Measurements from ENCODE around the gene GOLGA6L1. TPM values are rescaled to one million over a fixed set of nuclear protein-coding genes. Genes with fewer than 3 reads are reported as not detected.
"Not testable (repeated sequence)": the region's sequence is repeated elsewhere in the genome, so short reads cannot be mapped to it uniquely, and the experiment has no call there.

Gene GOLGA6L1, protein sequence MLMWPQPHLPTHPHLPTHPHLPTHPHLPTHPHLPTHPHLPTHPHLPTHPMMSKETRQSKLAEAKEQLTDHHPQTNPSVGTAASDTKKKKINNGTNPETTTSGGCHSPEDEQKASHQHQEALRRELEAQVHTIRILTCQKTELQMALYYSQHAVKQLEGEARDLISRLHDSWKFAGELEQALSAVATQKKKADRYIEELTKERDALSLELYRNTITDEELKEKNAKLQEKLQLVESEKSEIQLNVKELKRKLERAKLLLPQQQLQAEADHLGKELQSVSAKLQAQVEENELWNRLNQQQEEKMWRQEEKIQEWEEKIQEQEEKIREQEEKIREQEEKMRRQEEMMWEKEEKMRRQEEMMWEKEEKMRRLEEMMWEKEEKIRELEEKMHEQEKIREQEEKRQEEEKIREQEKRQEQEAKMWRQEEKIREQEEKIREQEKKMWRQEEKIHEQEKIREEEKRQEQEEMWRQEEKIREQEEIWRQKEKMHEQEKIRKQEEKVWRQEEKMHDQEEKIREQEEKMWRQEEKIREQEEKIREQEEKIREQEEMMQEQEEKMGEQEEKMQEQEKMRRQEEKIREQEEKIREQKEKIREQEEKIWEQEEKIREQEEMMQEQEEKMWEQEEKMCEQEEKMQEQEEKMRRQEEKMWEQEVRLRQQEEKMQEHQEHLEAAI
- not detected for polyA plus RNA-seq (ENCODE audit: insufficient read length in 3 of 3)

DNA sequence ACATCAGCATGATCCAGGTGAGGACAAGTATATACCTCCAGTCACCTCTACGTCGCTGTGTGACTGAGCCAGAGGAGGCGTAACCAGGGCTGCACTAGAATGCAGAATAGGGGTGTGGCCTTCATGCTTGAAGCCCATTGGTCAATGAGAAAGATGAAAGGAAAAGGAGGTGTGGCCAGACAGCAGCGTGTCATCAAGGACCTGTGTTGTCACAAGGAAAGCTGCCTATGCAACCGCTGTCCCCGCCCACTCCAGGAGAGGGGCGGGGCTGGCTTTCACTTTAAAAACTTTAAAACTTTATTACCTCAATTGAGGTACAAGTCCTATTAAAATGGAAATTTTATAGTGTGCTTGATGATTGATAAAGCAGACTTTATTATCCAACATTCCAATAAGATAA lies at the start of gene GOLGA6L1:
GOLGA6L1 (minus strand) TSS at position 101 of the 400 bp plus-strand sequence; CDS start at position 10, 91 bp downstream.
- DNase-seq (ENCODE audit: low read depth in 3 of 3, low spot score in 2 of 3) = not testable (repeated sequence)

DNA sequence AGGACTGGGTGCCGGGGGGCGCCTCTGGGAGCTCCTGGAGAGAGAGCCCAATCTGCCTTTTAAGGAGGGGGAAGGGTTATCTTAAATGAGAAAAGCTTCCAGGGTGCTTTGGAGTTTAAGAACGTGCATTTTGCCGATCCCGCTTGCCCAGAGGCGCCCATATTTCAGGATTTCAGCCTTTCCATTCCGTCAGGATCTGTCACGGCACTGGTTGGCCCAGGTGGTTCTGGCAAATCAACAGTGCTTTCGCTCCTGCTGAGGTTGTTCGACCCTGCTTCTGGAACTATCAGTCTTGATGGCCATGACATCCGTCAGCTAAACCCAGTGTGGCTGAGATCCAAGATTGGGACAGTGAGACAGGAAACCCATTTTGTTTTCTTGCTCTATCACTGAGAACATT lies 44.6 kb upstream of the GOLGA6L1 start:
- not testable (repeated sequence) for DNase-seq (ENCODE audit: low read depth in 3 of 3, low spot score in 2 of 3)

DNA sequence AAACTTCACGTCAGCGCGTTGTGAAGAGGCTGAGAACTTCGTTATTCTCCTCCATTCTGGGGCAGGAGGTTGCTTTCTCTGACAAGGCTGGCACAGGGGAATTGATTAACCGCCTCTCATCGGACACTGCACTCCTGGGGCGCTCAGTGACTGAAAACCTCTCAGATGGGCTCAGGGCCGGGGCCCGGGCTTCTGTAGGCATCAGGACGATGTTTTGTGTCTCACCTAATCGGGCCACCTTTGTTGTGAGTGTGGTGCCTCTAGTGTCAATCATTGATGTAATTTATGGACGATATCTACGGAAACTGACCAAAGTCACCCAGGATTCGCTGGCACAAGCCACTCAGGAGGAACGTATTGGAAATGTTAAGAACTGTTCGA lies 43.9 kb upstream of the GOLGA6L1 start:
- DNase-seq (ENCODE audit: low read depth in 3 of 3, low spot score in 2 of 3) = not testable (repeated sequence)

DNA sequence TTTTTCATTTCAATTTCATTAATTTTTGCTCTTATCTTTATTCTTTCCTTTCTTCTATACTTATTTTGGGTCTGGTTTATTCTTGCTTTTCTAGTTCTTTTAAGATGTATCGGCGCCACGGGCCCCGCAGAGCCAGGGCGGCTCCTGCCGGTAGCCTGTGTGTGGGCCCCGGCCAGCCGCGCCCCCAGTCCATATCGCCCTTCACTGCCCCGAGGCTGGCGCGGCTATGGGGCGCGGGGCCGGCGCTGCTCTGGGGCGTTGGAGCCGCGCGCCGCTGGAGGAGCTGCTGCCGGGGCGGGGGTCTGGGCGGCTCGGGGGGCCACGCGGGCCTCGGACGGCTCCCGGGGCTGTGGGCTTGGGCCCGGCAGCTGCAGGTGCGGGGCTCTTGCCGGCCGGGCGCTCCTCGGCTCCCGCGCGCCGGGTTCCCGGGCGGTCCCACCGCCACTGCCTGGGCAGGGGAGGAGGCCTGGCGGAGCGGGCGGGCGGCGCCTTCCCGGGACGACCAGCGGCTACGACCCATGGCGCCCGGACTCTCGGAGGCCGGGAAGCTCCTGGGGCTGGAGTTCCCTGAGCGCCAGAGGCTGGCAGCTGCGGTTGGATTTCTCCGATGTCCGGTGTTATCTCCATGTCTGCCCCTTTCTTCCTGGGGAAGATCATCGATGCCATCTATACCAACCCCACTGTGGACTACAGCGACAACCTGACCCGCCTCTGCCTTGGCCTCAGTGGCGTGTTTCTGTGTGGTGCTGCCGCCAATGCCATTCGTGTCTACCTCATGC lies 43.3 kb upstream of the GOLGA6L1 start:
- not testable (repeated sequence) for DNase-seq (ENCODE audit: low read depth in 3 of 3, low spot score in 2 of 3)

DNA sequence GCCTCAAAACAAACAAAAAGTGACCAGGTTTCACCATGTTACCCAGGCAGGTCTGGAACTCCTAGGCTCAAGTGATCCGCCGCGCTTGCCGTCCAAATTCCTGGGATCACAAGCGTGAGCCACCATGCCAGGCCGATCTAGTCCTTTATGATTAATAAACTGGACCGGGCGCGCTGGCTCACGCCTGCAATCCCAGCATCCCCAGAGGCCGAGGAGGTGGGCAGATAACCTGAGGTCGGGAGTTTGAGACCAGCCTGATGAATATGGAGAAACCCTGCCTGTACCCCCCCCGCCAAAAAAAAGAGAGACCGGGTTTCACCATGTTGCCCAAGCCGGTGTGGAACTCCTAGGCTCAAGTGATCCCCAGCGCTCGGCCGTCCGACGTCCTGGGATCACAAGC lies 40.1 kb upstream of the GOLGA6L1 start:
- DNase-seq (ENCODE audit: low read depth in 3 of 3, low spot score in 2 of 3) = not testable (repeated sequence)

DNA sequence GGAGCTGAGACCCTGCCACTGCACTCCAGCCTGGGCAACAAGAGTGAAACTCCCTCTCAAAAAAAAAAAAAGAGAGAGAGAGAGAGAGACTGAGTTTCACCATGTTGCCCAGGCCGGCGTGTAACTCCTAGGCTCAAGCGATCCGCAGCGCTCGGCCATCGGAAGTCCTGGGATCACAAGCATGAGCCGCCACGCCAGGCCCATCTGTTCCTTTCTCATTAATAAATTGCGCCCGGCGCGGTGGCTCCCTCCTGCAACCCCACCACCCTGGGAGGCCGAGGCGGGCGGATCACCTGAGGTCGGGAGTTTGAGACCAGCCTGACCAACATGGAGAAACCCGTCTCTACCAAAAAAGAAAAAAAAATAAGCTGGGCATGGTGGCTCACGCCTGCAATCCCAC lies 39.0 kb upstream of the GOLGA6L1 start:
- not testable (repeated sequence) for DNase-seq (ENCODE audit: low read depth in 3 of 3, low spot score in 2 of 3)

DNA sequence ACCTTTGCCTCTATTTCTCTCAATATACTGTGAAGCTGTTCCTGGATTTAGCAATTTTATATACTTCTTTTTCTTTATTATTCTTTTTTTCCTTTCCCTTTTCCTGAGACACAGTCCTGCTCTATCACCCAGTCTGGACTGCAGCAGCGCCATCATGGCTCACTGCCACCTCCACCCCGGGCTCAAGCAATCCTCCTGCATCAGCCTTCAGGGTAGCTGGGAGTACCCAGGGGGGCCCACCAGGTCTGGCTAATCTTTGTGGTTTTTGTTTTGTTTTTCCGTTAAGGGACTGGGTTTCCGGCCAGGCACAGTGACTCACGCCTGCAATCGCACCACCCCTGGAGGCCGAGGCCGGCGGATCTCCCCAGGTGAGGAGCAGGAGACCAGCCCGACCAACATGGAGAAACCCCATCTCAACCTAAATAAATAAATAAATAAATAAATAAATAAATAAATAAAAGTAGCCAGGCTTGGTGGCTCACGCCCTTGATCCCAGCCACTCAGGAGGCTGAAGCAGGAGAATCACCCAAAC lies 38.1 kb upstream of the GOLGA6L1 start:
- DNase-seq (ENCODE audit: low read depth in 3 of 3, low spot score in 2 of 3) = not testable (repeated sequence)

DNA sequence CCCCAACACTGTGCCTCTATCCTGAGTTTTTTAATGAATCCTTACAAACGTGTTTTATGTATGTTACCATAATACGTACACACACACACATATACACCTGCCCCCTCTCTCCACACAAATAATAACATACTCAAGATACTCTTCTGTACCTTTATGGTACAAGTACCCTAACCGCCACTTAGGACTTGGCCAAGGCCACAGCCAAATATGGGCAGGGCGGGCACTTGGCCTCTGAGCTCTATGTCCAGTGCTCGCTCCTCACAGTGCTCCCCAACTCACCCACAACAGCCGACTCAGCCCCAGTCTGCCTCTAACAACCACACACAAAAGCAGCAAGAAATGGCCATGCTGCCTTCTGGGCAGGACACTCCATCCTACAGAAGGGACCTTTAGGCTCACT lies 3.8 kb downstream of the GOLGA6L1 start:
- DNase-seq (ENCODE audit: low read depth in 3 of 3, low spot score in 2 of 3) = not testable (repeated sequence)

DNA sequence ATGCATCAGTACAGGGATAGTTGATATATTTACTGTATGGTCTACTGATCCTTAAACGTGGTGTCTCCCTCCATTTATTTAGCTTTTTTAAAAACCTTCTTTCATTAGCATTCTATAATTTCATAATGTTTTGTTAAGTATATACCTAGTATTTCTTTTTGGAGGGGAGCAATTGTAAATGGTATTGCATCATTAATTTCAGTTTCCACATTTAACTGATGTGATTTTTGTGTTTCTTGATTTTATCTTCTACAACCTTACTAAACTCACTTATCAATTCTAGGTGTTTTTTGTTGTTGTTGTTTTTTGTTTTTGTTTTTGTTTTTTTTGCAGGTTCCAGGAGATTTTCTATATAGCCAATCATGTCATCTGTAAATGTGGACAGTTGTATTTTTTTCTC lies 18.4 kb downstream of the GOLGA6L1 start:
- DNase-seq (ENCODE audit: low read depth in 3 of 3, low spot score in 2 of 3) = no peak

DNA sequence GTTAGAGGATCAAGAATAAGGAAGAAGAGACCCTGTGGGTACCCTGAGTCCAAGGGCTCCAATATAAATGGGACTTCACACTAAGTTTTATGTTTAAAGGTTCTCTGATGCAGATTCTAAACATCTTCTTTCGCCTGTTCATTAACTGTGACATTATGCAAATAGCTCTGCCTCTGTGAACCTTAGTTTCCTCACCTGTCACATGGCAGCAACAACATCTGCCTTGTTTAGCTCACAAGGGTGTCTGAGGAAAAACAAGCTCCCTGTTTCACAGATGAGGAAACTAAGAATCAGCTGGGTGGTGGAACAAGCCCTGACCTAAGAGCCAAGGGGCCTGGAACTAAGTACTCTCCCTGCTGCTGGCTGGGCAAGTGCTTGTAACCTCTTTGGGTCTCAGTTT lies 40.8 kb downstream of the GOLGA6L1 start:
- no peak for DNase-seq (ENCODE audit: low read depth in 3 of 3, low spot score in 2 of 3)

DNA sequence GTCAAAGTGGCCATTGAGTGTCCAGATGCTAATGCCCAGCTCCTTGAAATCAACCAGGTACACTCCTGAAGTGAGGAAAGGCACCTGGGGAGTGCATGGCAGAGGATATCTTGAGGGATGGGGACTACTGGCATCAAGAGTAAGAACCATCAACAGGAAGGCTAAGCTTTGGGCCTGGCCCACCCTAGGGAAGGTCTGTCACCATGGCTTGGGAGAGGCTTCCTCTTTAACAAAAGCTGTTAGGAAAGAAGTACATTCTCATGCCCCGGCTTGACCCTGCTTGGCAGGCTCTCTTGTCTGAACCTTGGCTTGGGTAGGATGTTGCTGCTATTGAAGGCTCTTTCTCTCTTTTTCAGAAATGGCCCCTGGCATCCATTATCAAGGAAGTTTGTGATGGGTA lies 53.5 kb downstream of the GOLGA6L1 start:
- DNase-seq (ENCODE audit: low read depth in 3 of 3, low spot score in 2 of 3) = no peak

DNA sequence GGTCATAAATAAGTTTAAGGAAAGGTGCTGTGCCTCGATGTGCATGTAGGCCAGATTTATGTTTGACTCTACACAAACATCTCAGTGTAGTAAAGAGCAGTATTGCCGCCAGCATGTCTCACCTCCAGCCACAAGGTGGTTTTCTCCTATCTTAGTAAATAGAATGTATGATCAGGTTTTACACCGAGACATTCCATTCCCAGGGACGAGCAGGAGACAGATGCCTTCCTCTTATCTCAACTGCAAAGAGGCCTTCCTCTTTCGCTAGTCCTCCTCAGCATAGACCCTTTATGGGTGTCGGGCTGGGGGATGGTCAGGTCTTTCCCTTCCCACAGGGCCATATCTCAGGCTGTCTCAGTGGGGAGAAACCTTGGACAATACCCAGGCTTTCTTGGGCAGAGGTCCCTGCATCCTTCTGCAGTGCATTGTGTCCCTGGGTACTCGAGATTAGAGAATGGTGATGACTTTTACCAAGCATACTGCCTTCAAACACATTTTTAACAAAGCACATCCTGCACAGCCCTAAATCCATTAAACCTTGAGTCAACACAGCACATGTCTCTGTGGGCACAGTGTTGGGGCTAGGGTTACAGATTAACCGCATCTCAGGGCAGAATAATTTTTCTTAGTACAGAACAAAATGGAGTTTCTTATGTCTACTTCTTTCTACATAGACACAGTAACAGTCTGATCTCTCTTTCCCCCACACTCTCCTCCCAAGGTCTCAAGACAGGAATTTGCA lies 54.5 kb downstream of the GOLGA6L1 start:
- not testable (repeated sequence) for DNase-seq (ENCODE audit: low read depth in 3 of 3, low spot score in 2 of 3)

DNA sequence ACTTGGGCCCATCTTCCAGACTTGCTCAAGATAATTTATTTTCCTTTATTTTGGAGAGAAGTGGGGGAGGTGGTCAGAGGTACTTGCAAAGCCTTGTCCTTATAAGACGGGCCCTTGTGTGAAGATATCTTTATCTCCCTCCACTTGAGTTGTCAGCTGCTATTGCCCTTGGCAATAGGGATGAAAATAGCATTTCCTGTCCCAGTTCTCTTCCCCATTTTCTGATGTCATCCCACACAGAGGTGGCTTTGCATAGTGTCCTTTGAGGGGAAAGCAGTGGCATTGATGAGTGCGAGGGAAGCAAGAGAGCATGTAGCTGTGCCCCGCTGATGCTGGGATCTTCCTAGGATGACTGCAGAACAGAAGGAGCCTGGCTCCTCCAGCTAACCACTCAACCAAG lies 55.4 kb downstream of the GOLGA6L1 start:
- DNase-seq (ENCODE audit: low read depth in 3 of 3, low spot score in 2 of 3) = no peak

DNA sequence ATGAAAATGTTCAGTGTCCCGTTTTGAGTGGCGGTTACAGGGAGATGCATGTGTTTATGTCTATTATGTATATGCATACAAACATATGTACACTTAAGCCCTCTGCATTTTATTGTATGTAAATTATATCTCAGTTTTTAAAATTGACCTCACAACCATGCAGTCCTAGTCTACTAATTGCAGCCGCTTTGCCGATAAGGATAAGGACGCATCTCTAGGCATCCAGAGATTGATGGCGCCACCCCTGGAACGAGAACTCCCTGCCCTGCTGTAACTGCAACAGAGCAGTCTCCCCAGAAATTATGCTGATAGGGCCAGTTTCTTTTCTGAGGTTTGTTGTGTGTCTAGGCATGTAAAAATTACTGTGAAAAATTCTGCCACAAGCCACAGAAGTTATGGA lies 56.9 kb downstream of the GOLGA6L1 start:
- no peak for DNase-seq (ENCODE audit: low read depth in 3 of 3, low spot score in 2 of 3)

Other genes starting within 250 kb of the GOLGA6L1 start
- gene CYFIP1, start 156.5 kb downstream of the GOLGA6L1 start, polyA plus RNA-seq (ENCODE audit: insufficient read length in 3 of 3) = 10 to 100 TPM; 86.0 to 94.7 (median 92.1) TPM
- gene TUBGCP5, start 97.3 kb downstream of the GOLGA6L1 start, polyA plus RNA-seq (ENCODE audit: insufficient read length in 3 of 3) = 10 to 100 TPM; 21.6 to 27.3 (median 22.3) TPM
- not detected for gene GOLGA6L26, start 197.4 kb upstream of the GOLGA6L1 start, polyA plus RNA-seq (ENCODE audit: insufficient read length in 3 of 3)
- under 1 TPM; 0.60 to 0.91 (median 0.90) TPM for gene GOLGA8S, start 217.9 kb upstream of the GOLGA6L1 start, polyA plus RNA-seq (ENCODE audit: insufficient read length in 3 of 3)

Measured in right renal cortex interstitium (tissue), 3 donors.